HG02763 (cell line): ENCODE measurements around the gene TMTC3.
A peak's percentile ranks its signal among the peaks of the same experiment; 100 is the strongest.
"Not testable (repeated sequence)": the region's sequence is repeated elsewhere in the genome, so short reads cannot be mapped to it uniquely, and the experiment has no call there.

Experiments
- ATAC-seq: cut with Tn5 transposase; IDR thresholded peaks from one replicate; pipeline ENCODE4 v1.9.1; 2021; ENCODE audit warnings: mild to moderate bottlenecking, moderate library complexity; ENCODE audit not compliant: unreplicated experiment

TMTC3 gene

DNA sequence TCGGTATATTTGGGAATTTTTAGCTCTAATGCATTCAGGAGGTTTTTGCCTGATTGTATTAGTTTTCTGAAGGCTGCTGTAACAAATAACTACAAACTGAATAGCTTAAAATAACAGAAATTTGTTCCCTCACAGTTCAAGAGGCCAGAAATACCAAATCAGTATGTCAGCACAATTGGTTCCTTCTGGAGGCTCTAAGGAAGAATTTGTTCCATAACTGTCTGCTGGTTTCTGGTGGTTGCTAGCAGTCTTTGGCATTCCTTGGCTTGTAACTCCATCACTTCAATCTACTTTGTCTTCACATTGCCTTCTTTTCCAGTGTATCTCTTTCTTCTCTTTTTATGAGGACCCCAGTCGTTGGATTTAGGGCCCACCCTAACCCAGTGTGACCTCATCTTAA lies 21.3 kb downstream of the TMTC3 start:
- ATAC-seq: no peak

DNA sequence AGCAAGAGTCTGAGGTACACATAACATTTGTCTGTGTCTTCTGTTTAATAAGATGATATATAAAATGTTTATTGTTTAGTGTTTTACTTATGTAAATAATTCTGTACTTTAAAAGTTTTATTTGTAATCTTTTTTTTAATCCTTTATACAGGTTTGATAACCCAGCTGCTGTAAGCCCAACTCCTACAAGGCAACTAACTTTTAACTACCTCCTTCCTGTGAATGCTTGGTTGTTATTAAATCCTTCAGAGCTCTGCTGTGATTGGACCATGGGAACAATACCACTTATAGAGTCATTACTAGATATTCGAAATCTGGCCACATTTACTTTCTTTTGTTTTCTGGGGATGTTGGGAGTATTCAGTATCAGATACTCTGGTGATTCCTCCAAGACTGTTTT lies 24.1 kb downstream of the TMTC3 start:
- no peak for ATAC-seq

DNA sequence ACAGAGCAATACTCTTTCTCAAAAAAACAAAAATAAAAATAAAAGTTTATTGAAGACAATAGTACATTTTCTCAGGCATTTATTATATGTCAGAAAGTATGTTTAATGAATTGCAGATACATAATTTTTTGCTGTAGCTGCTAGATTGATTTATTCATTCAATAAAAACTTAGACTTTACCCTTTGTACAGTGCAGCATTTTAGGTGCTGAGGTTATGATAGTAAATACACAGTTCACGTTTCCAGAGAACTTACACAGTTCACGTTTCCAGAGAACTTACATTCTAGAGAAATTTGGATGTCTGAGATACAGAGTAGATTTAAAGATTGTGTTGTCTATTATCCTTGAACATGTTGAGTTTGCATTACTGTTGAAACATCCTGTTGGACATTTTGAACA lies 25.3 kb downstream of the TMTC3 start:
- ATAC-seq: no peak

DNA sequence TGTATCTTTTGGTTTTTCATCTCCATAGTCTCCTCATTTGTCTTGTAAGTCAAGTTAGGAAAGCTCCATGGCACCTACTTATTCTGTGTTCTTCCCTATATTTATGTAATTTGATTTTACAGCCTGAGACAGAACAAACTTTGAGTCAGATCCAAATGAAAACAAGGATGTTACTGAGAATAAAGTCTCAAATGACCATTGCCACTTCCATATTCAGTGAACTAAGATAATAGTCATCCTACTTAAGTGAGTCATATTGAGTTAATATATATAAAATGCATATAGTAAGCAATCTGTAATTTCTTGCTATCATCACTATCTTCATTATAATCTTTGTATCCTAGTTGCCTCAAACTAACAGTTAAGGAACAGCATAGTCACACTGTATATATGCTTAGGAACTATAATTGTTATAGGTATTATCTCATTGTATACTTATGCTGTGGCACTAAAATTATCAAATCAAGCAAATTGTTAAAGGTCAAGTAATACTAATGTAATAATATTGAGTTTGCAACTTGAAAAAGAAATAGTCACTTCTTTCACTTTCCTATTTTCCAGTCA lies 30.8 kb downstream of the TMTC3 start:
- no peak for ATAC-seq

DNA sequence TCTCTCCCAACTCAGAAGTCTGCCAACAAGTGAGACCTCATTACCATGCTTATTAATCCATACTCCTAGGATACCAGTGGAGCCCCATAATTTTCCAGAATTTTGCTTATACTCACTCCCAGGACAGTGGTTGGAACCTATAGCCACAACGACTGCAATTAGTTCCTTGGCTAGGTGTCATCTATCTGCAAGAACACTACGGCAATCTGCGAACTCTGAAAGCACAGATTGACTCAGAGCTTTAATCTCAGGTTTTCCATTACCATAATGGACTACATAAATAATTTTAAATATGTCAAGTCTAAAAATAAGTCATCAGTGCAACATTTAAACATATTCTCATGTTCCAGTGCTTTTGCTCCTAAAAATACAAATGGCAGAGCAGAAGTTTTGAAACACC lies 33.4 kb downstream of the TMTC3 start:
- ATAC-seq: no peak

DNA sequence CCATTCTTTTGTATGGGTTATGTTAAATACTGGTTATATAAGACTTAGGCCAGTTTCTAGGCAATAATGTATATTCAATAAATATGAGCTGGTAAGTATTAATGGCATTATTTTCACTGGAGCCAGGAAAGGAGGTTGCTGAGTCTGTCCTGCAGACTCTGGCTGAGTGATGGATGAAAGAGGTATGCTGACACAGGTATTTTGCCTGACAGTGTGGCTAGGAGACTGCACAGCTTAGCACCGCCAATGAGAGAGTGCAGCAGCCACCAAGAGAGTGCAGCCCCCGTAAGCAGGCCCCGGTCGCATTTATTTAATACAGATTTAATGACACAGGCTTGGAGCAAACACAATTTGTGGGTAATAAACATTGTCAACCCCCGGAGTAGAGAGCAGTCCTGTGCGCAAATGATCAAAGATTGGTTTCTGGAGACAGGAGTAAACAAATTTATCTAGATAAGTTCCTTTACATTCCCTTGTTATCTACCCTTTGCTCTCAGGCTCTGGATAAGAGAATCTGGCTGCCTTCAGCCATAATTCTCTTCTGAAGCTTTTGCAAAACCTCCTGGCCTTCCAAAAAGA lies 37.4 kb downstream of the TMTC3 start:
- ATAC-seq: no peak

DNA sequence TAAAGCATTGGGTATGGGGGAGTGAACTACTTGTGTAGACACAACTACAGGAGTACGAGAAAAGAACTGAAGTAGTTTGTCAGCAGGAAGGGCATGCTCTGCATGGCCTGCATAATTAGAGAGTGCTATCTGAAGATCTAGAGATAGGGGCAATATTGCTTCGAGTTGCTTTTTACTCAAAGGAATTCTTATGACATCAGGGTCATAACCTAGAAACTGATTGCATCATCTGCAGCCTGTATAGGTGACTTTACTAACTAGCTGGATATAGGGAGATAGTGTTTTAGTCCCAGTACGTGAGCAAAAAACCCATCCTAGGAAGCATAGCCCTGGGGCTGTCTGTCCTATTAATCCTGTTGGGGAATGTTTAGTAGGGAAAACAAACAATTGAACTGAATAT lies 39.8 kb downstream of the TMTC3 start:
- ATAC-seq: no peak

DNA sequence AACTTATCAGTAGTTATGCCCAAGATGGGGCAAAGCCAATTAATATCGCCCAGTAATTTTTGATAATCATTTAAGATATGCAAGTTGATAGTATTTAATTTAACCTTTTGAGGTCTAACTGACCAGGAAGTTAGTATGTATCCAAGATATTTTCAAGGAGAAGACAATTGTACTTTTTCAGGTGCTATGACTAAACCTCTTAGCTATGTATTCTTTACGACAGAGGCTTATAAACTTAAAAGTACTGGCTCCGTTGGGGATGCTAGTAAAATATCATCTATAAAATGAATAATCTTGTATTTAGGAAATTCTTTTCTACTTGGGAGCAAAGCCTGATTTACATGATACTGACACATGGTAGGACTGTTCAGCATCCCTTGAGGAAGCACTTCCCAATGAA lies 40.3 kb downstream of the TMTC3 start:
- ATAC-seq: no peak

DNA sequence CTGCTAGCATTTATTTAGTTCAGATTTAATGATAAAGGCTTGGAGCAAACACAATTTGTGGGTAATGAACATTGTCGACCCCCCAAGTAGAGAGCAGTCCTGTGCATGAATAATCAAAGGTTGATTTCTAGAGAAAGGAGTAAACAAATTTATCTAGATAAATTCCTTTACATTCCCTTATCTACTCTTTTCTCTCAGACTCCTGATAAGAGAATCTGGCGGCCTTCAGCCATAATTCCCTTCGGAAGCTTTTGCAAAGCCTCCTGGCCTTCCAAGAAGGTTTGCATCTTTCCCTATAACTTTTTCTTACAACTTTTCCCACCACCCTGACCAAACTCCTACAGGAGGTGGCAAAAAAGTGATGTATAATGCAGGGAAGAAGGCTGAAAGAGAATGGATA lies 42.1 kb downstream of the TMTC3 start:
- no peak for ATAC-seq

DNA sequence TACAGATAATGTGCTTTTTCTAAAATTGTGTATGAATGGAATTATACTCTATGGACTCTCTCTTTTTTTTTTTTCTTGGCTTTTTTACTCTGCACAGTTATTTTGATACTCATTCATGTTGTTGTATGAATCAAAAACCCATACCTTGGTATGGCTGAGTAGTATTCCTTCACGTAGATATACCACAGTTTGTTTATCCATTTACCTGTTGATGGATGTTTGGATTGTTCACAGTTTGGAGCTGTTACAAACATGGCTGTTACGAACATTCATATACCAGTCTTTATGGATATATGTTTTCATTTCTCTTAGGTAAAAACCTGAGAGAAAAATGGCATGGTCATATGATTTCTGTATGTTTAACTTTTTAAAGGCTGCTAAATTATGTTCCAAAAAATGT lies 43.2 kb downstream of the TMTC3 start:
- no peak for ATAC-seq

DNA sequence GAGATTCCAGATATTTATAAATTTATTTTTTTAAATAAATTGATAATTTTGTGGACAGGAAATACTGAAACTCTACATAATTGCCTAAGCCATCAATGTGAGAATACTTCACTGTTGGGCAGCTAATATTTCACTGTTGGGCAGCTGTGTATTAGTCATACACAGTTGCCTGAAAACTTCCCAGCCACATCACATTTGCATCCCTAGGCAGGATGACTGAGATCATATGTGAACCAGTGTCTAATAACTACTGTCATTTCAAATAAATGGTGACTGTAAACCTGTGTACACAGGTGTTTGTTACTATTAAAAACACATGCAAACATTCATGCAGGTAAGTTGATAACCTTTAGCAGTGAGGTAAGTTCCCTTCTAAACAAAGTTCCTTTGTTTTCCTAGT lies 43.9 kb downstream of the TMTC3 start:
- peak; percentile 83 for ATAC-seq

DNA sequence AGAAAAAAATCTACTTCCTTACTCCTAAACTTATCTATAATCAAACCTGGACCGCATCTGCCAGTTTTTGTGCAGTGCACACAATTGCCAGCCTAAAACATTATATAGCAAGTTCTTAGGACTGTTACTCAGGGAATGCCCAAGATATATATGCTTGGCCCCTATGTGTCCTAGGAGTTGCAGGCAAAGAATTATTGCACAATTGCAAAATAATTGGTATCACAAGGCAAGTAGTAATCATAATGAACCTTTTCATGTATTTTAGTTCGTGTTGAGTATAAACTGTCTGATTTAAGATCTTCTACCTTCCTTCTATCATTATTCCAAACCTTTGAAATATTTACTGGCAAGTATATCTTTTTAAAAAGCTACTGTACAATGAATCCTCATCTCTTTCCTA lies 45.5 kb downstream of the TMTC3 start:
- no peak for ATAC-seq

DNA sequence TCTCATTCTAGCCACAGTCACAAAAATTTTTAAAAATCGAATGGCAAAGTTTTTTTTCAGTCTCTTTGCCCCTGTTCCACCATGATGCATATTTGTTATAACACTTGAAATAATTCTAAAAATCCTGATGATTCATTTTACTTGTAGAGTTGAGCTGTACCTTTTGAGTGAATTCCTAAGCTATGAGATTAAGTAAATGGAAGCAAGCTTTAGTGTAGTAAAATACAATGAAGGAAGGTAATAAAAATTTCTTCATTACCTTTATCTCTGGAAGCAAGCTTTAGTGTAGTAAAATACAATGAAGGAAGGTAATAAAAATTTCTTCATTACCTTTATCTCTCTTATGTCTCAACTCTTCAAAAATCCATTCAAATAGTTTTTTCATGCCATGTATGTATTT lies 46.1 kb downstream of the TMTC3 start:
- no peak for ATAC-seq

DNA sequence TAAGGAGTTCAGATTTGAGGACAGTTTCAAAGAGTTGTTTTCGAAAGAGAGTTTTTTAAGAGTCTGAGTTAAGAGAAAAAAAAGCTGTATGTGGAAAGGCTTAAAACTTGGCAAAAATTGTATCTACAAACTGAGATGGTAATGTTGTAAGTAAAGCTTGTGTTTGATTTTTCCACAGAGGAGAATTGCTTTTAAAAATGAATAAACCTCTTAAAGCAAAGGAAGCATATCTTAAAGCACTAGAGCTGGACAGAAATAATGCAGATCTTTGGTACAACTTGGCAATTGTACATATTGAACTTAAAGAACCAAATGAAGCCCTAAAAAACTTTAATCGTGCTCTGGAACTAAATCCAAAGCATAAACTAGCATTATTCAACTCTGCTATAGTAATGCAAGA lies 50.3 kb downstream of the TMTC3 start:
- ATAC-seq: no peak

DNA sequence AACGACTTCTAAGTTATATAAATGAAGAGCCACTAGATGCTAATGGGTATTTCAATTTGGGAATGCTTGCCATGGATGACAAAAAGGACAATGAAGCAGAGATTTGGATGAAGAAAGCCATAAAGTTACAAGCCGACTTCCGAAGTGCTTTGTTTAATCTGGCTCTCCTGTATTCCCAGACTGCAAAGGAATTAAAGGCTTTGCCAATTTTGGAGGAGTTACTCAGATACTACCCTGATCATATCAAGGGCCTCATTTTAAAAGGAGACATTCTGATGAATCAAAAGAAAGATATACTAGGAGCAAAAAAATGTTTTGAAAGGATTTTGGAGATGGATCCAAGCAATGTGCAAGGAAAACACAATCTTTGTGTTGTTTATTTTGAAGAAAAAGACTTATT lies 52.8 kb downstream of the TMTC3 start:
- no peak for ATAC-seq

DNA sequence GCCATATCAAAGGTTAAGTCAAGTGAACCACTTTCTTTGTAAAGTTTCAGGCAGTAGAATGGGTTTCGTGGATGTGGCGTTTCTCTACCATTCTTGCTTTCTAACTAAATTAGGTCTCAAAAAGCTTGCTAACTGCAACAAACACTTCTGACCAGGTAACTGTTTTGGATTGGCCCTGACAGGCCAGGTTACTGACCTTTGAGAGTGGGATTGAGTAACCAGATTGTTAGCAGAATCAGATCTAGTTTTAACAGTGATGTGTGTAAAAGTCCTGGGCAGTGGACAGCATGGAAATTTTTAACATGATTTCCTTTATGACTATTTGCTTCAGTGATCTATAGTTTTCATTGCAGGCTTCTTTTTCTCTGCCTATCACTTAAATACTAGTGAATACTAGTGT lies 57.9 kb downstream of the TMTC3 start:
- no peak for ATAC-seq

DNA sequence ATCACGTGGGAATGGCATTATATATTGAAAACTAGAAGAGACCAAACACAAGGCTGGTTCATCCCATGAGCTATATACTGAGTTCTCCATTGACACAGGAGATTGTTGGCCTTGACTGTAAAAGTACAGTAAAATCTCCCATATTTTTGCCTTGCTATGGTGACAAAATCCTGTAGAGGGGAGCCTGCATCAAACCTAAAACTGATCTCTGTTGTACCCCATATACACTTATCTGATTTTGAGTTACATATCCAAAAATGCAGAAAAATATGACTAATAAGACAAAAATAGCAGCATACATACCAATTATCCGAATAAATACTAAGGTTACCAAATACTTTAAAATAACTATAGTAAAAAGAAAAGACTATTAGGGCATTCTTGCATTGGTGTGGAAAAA lies 60.4 kb downstream of the TMTC3 start:
- ATAC-seq: no peak

DNA sequence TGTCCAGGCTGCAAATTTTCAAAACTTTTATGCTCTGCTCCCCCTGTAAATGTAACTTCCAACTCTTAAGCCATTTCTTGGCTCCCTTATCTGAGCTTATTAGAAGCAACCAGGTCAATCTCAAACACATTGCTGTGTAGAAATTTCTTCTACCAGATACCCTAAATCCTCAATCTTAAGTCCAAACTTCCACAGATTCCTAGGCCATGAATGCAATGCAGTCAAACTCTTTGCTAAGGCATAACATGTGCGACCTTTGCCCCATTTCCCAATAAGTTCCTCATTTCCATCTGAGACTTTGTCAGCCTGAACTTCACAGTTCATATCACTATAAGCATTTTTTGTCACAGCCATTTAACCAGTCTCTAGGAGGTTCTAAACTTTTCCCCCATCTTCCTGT lies 64.5 kb downstream of the TMTC3 start:
- no peak for ATAC-seq

DNA sequence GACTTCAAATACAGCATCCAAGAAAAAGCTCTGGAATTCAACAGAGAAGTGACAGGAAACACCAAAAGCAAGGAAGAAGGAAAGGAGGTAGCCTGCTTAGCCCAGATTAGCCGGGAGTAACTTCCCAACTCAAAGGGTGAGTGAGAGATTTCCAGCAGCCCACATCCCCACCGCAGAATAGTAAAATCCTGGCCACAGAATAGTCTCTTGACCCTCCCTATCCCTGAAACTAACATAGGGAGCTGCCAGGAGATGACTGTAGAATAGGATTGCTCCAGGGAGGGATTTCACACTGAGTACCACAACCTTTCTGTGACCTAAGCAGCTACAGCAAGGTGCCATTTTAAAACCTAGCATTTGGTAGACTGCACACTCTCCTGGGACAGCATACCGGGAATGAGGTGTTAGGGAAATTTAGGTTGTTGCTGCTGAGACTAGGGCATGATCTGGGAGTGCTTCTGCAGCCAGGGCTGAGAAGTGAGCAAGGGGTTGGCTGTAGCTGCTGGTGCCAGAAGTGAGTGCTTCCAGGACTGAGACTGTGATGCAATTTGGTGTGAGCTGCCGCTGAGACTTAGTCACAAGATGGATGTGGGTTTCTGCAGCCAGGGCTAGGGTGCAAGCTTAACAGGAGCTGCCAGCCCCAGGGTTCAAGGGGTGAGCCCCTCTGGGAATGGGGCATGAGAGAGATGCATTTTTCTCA lies 66.0 kb downstream of the TMTC3 start:
- no peak for ATAC-seq

DNA sequence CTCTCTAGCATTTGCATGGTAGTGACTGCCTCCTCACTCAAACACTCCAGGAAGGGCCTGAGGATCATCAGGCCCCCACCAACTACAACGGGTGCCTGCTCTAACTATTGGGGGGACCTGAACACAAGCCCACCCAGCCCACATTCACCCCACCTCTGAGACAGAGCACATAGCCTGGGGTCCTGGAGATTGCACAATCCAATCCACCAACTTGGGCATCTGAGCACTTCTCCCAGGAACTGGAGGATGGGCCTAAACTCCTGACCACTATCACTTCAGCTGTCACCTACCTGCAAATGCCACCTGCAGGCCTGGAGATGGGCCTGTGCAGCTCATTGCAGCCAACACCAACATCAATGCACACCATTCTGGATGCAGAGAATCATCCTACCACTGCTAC lies 66.6 kb downstream of the TMTC3 start:
- ATAC-seq: no peak

DNA sequence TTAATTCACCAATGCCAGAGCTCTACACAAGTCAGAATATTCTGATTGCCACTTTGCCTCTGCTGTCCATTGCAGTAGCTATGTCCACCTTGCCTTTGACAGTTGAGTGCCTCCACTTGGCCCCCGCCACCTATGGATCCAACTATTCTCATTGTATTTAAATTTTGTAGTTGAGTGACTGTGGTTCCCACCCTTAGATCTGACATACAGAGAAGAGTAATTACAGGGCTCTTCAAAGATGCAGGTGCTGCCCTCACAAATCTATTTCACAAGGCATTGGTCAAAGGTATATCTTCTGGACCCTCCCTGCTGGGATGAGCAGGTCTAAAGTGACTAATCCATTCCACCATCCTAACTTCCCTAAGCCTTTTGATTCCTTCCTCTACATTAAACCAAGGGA lies 68.2 kb downstream of the TMTC3 start:
- not testable (repeated sequence) for ATAC-seq

DNA sequence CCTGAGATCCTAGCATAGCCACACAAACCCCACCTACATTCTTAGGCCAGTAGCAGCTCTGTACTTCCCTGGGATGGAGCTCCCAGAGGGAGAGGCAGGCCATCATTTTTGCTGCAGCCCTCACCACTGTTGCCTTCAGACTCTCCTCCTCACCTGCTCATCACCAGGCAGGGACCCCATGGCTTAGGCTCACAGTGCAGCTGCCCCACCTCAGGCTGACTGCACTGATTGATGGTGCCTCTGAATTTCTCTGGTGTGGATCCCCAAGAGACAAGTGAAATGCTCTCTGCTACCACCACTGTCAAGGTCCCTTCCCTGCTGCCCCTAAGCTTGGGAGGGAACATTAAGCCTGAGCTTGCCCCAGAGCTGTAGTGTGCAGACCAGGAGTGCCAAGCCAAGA lies 76.2 kb downstream of the TMTC3 start:
- no peak for ATAC-seq

DNA sequence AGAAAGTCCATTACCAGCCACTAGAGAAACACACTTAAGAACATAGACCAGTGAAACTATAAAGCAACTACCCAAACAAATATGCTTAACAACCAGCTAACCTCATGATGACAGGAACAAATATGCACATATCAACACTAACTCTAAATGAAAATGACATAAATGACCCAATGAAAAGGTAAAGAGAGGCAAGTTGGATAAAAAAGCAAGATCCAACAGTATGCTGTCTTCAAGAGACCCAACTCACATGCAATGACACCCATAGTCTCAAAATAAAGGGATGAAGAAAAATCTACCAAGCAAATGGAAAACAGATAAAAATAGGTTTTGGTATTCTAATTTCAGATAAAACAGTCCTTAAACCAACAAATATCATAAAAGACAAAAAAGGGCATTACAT lies 77.8 kb downstream of the TMTC3 start:
- ATAC-seq: no peak
